GM19328 (cell line): ENCODE data around the gene VEPH1.

Source experiments
- ATAC-seq: cut with Tn5 transposase; IDR thresholded peaks from one replicate; pipeline ENCODE4 v1.9.1; 2021; ENCODE audit warnings: mild to moderate bottlenecking, moderate library complexity; ENCODE audit not compliant: unreplicated experiment

The VEPH1 gene

DNA sequence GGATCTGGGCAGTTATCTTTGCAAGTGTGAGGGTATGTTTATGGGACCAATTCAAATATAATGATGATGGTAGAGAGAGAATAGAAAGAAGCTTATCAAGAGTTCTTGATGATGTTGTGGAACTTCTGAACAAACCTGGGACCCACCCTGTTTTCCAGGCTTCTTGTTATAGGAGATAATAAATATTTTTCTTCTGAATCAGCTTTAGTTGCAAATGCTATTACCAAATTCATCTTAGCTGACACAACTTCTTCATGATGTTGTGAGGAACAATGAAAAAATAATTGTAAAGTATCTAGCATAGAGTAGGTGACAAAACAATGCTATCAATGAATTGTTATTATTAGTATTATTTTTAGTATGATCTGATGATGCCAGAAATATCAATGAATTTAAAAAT, 110.1 kb downstream of the VEPH1 start:
- no peak for ATAC-seq

DNA sequence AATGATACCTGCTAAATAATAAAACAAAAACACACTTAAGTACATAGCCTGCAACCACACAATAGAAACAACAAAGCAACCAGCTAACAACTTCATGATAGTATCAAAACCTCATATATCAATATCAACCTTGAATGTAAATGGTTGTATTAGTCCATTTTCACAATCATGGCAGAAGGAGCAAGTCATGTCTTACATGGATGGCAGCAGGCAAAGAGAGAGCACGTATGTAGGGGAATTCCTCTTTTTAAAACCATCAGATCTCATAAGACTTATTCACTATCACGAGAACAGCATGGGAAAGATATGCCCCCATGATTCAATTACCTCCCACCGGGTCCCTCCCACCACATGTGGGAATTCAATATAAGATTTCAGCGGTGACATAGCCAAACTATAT, 111.1 kb downstream of the VEPH1 start:
- ATAC-seq, result no peak

- ATAC-seq, result no peak
These were observed 112.3 kb downstream of the VEPH1 start for GRCh38 chr3:157390713-157391515.

DNA sequence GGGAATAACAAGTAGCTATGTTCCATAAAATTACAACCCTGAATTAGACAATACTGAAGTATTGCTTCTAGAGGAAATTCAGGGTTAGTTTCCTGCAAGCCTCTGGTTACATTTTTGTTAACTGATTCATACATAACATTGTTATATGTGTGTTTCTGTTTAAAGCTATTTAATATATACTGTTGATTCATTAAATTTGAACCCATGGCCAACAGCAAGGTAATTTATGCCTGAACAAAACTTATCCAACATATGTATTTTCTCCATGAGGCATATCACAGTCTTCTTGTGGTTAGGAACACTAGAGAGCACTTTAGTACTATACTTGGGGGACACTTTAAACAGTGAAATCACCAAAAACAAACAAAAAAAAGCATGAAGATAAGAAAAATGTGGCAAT, 114.2 kb downstream of the VEPH1 start:
- ATAC-seq, result no peak

DNA sequence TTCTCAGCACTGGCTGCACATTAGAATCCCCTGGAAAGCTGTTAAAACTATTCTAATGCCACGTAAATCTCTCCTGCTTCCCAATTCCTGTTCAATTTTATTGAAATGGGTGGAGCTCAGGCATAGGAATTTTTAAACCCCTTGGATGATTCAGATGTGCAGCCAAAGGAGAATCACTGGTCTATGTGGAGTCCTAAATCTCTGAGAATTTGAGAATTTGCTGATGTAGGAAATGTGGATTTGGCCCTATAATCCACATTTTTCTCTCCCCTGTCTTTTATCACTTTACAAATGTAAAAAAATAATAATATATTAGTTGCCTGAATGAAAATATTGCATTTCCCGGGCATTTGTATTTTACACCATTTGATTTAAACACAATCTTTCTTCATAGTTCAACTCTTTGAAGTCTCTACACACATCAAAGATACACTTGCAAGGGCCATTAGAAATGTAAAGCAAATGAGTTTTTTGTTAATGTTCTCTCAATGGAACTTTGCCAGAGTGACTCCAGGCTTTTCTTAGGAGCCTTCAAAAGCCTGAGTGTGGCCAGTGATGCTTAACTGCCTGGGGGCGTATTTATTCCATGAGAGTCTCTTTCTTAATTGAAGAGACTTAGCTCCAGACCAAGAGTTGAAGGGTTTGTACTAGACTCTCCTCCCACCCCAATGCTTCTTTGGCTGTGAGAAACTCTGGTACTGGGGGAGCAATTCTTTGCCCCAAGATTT, 115.3 kb downstream of the VEPH1 start:
- ATAC-seq, result no peak

- ATAC-seq, result no peak
These were observed 118.7 kb downstream of the VEPH1 start for GRCh38 chr3:157384491-157384890.

- ATAC-seq, result no peak
These were observed 119.2 kb downstream of the VEPH1 start for GRCh38 chr3:157384031-157384430.

GRCh38 chr3:157381606-157382005, 121.6 kb downstream of the VEPH1 start:
- no peak for ATAC-seq

DNA sequence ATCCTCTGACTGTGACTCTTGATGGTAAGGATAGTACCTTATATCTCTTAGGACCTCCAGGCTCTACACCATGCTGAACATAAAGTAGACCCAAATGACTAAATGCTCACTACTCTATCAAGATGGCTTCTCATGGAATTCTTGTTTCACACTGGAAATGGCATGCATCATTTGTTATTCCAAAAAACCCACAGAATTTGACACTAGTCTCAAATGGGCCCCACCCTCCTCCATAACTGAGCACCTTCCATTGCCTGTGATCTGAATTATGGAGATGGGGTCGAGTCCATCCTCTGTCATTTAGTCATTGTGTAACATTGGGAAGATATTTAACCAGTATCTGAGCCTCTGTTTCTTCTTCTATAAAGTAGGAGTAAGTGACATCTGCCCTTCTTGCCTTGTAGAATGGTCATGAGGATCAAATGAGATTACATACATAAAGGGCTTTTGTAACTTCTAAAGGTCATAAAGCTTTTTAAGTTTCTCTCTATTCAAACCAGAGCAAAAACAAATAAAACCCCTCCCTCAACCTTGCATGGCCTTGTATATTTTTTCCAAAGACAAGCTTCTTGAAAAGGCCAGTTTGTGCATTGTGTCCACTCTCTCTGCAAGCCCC, 123.6 kb downstream of the VEPH1 start:
- ATAC-seq, result no peak

DNA sequence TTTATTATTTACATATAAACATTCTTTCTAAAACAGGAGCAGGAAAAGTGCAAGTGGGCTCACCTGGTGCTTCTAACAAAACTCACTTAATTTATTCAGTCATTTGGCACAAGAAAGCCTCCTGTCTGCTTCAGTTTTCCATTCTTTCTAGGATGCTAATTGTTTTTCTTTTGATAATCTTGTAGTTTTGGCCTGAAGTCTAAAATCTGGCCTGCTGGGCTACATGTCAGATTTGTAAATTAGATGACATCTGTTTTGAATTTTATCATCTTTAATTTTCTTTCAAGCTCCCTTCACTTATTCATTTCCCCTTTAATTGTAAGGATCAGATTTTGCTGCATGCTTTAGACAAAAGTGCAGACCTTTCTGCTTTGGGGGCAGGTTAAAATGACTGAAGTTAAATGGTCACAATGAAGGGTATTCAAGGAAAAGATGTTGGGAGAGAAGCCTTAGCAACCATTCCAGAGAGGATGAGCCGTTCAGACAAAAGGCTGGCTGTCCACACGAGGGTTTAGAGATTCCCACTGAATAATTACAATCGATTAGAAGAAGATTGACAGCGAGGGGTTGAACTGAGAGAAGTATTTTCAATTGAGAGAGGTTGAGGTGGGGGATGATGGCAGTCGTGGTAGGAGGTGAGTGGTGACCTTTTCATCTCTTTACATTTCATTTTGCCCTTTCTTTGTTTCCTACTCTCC, 126.5 kb downstream of the VEPH1 start:
- no peak for ATAC-seq

DNA sequence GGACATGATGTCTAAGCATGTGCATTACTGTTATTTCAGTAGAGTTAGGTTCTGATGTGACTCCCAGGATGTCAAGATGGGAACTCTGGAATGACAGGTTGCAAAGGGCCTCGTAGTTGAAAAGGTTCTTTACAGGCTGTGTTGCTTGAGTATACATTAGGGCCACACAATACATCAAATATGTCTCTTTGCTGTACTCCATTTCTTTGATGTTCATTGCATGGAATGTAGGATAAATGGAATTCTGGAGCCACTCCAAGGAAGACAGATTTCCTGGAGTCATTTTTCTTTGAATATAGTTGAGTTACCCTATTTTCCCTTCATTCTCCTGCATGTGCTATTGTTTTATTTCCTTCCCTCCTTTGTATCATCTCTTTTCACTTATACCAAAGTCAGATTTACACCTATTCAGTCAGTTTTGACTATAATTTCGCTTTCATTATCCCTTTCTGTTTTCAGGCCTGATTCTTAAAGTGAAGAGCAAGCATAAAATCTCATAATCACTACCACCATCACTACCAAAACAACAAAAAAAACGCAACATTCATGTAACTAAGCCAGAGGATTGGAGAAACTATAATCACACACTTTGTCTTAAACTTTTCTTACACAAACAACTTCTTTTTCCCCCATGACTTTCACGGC, 127.8 kb downstream of the VEPH1 start:
- no peak for ATAC-seq

DNA sequence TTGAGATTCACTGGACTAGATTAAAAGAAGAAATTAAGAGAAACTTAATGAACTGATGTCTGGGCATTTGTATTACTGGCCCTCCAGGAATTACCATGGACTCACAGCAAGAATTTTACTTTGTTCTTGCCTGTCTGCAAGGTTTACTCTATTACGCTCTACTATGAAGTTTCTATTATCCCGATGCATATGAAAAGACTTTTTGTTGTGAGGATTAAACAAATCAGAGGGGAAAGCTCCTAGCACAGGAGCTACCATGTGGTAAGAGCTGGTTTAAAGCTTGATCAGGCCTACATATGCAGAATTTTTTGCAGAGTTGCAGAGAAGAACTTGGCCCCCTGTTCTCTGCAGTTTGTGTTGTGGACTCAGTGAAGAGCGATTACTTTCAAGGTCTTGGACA, 128.3 kb downstream of the VEPH1 start:
- ATAC-seq, result no peak

DNA sequence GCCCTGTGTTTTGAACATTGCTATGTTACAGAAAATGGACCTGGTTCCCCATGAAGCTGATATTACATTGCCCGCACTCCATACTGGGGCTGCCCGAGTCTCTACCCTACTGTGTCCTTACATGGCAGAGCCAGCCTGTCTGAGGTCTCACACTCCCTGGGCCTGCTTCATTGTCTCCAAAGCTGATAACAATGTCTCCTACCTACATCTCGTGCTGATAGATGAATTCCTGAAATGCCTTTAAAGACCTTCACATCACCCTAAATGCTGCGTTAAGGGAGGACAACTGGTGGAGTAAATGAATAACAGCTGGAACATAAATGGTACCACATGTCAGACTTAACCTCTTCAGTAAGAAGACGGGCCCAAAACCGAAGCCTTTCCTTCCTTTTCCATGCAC, 129.4 kb downstream of the VEPH1 start:
- ATAC-seq, result no peak

GRCh38 chr3:157370867-157371266, 132.3 kb downstream of the VEPH1 start:
- ATAC-seq, result no peak

DNA sequence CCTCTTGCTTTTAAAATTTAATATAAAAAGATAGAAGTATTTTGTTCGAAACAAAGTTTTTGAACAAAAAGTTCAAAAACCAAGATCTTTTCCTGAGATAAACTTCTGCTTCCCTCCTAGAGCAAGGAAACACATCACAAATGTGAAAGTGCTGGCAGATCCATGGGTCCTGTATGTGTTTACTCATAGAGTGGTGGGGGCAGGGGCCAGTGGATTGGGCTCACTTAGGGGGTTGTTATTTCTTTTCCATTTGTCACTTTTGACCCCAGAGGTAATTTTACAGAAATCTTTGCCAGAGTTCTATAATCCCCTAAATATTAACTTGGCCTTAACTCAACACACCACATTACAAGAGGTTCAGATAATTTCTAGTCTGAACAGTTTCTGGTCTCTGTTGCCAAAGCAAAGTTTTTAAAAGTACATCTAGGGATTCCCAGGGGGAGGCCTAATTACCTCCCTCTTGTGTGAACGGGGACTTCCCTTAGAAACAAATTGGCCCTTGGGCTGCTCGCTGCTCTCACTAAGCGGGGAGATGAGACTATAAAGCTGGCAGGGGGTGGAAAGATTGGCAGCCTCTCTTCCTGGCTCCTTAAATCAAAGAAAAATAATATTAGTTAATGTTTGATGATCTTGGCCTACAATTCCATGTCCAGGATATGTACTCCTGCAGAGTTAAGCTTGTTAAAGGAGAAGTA, 133.3 kb downstream of the VEPH1 start:
- no peak for ATAC-seq

DNA sequence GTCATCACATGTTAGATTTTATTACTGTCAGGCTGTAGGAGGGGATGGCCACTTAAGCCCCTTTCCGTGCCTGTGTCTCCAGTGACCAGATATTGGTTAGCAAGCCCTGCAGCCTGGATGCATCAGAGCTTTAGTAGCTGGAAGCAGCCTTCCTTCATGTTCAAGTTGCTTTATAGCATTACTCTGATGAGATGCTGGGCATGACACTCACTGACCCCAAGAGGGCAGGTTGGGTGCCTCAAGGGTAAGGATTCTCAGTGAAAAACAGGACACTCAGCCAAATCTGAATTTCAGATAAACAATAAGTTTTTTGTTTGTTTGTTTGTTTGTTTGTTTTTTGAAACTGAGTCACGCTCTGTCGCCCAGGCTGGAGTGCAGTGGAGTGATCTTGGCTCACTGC, 135.0 kb downstream of the VEPH1 start:
- no peak for ATAC-seq

- no peak for ATAC-seq
These were observed 139.8 kb downstream of the VEPH1 start for GRCh38 chr3:157363393-157363792.

GRCh38 chr3:157362348-157362747, 140.9 kb downstream of the VEPH1 start:
- ATAC-seq, result no peak

- ATAC-seq, result no peak
These were observed 143.2 kb downstream of the VEPH1 start for GRCh38 chr3:157360044-157360443.

DNA sequence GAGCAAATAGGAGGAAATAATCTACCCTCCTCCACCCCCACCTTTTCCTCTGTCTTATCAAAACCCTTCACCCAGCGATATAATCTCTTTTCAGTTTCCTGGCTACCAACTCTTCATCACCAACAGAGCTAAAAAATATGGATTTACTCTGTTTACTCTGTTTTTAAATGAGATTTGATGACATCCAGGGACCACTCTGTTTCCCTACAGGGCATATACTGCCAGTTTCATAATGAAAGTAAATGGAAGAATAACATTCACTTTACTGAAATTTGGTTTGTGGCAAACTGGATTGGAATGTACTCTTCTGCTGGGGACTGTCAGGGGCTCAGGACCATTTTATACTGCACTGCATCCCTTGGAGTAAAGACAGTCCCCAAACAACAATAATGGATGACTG, 146.7 kb downstream of the VEPH1 start:
- no peak for ATAC-seq
